ENCODE measurements around the gene CACNA1C. TPM values are rescaled to one million over a fixed set of nuclear protein-coding genes. Genes with fewer than 3 reads are reported as not detected.

CACNA1C gene
- total and polyA plus RNA-seq, 10 of the 15 experiments (the other 5 are each of a cell fraction or from before 2014, with no cell fraction given): under 0.01 to 0.15 (median 0.09) TPM; not detected in 5

DNA sequence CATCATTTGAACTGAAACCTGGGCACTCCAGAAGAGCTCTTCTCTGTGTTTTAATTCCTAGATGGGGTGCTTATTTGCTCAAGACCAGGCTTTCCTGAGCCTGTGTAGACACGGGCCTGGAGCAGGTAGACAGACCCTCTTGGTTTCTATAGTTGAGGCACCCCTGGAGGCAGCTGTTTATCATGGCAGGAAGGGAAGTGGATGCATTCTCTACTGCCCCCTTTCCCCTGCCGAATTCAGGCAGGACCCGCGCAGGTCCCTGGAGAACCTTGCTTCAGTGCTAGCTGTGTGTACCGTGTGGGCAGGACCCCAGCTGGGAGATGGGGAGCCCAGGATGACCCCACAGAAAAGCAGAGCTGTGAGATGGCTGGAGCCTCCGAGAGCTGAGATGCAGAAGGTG is 6.0 kb downstream of the CACNA1C start (continued):
- TF ChIP-seq CBX3 (IDR thresholded peaks at IDR 0.05; ENCODE audit: borderline replicate concordance, low read depth) (no peak), PML (IDR thresholded peaks at IDR 0.05; ENCODE audit: low read length) (no peak), NBN (IDR thresholded peaks at IDR 0.05) (no peak), SP1 (IDR thresholded peaks at IDR 0.05; ENCODE audit: low read depth, low read length) (no peak), NR2F1 (conservative IDR thresholded peaks at IDR 0.05) (no peak), E2F8 (IDR thresholded peaks at IDR 0.05; ENCODE audit: low read depth, partially characterized antibody) (no peak), PBX3 (IDR thresholded peaks at IDR 0.05; ENCODE audit: insufficient replicate concordance, low read depth, low read length) (no peak)

GRCh38 chr12:2061402-2061801 is 8.6 kb downstream of the CACNA1C start:
- H3K4me3 ChIP-seq: no peak overlapping the region
- in situ Hi-C loops (cut with MboI): no loop called here
- no peak overlapping the region for H2AFZ ChIP-seq (ENCODE audit: control insufficient read depth, low read depth, low read length)
- ChIA-PET POLR2A (no interaction called here), CTCF (no interaction called here), RAD21 (ENCODE audit: unreplicated experiment) (no interaction called here), SMC1A (ENCODE audit: uncharacterized antibody, unreplicated experiment) (no interaction called here)
- H3K4me1 ChIP-seq (ENCODE audit: control insufficient read depth, insufficient read depth, low read length): peaks cover 6% of the 10 kb centered on the region
- H3K36me3 ChIP-seq (ENCODE audit: control insufficient read depth in 2 of 2, insufficient read depth in 2 of 2, low read length in 1 of 2): no peaks in the 10 kb centered on the region
- intact Hi-C loops (cut with micrococcal nuclease; ENCODE audit: unreplicated experiment): no loop called here
- H3K27me3 ChIP-seq (replicated peaks in 1 of 2; ENCODE audit: control insufficient read depth in 2 of 2, insufficient read depth in 2 of 2, low read length in 1 of 2): peaks cover 3% of the 10 kb centered on the region in 2 experiments; a peak in 3 of 4 replicates
- H4K20me1 ChIP-seq (ENCODE audit: control insufficient read depth, insufficient read depth): no peaks in the 10 kb centered on the region
- H3K79me2 ChIP-seq (ENCODE audit: control insufficient read depth, insufficient read depth, low read length): no peaks in the 10 kb centered on the region
- WGBS (ENCODE audit: insufficient coverage, insufficient replicate concordance, low lambda C conversion rate, missing lambda C conversion rate): 48% methylated on average over 6 of the region's 6 CpGs
- no peak overlapping the region for H3K9ac ChIP-seq (ENCODE audit: control insufficient read depth, insufficient read depth, low read length)
- no peaks in the 10 kb centered on the region for H3K9me3 ChIP-seq (replicated peaks; ENCODE audit: control insufficient read depth, insufficient read depth, low read length)
- BruUV-seq (replicated peaks): no TSS peak
- DNase-seq (ENCODE audit: low read depth, low spot score): no peak
- no peak for FAIRE-seq
- H3K4me2 ChIP-seq (ENCODE audit: control insufficient read depth, insufficient read depth): no peak overlapping the region
- ATAC-seq: no peak
- H3K27ac ChIP-seq (ENCODE audit: control insufficient read depth, insufficient read depth): no peak overlapping the region
- TF ChIP-seq CREB1 (IDR thresholded peaks at IDR 0.05; ENCODE audit: low read depth): no peak
- no peak for TF ChIP-seq NFXL1 (IDR thresholded peaks at IDR 0.05; ENCODE audit: borderline replicate concordance)
- no peak for TF ChIP-seq POU2F2 (IDR thresholded peaks at IDR 0.05; ENCODE audit: borderline replicate concordance, low read depth, low read length)
- TF ChIP-seq ZNF622 (IDR thresholded peaks at IDR 0.05): no peak
- no peak for TF ChIP-seq NRF1 (conservative IDR thresholded peaks at IDR 0.05; ENCODE audit: low read depth, low read length)
- TF ChIP-seq CUX1 (IDR thresholded peaks at IDR 0.05; ENCODE audit: insufficient replicate concordance, low read depth, low read length): no peak
- no peak for TF ChIP-seq JUND (IDR thresholded peaks at IDR 0.05; ENCODE audit: low read depth, low read length)
- TF ChIP-seq MYB (IDR thresholded peaks at IDR 0.05; ENCODE audit: borderline replicate concordance, low read depth, low read length): no peak
- TF ChIP-seq MTA3 (IDR thresholded peaks at IDR 0.05; ENCODE audit: borderline replicate concordance, low read length): no peak
- no peak for TF ChIP-seq CHD1 (IDR thresholded peaks at IDR 0.05; ENCODE audit: low read depth, low read length)

All from GM12878 (cell line).